Uterus (tissue), 4 donors: Measurements from ENCODE around the gene RBM5. TPM values are rescaled to one million over a fixed set of nuclear protein-coding genes. Genes with fewer than 3 reads are reported as not detected.

Experiments used
- DNase-seq, 2 donors: peaks; one replicate each; pipeline ENCODE4 v3.0.0-alpha.2; 2019 to 2020
- H3K27ac ChIP-seq, 2 donors: fragments of 200-600 bp; sonication (generic); 1 replicate in 1 of 2; 2 replicates in 1 of 2; pipeline ENCODE4 v1.5.1; 2016 to 2018
- H3K27me3 ChIP-seq, 2 donors: fragments of 200-600 bp; sonication (generic); one replicate each; pipeline ENCODE4 v1.5.1; 2018 to 2019; ENCODE audit warnings: control low read depth in 1 of 2
- H3K36me3 ChIP-seq, 2 donors: fragments of 200-600 bp; sonication (generic); one replicate each; pipeline ENCODE4 v1.5.1; 2019; ENCODE audit warnings: control low read depth in 1 of 2
- H3K4me1 ChIP-seq, 2 donors: fragments of 200-600 bp; sonication (generic); one replicate each; pipeline ENCODE4 v1.5.1; 2018 to 2019; ENCODE audit warnings: control low read depth in 1 of 2
- H3K4me3 ChIP-seq, 2 donors: fragments of 200-600 bp; sonication (generic); 1 replicate in 1 of 2; 2 replicates in 1 of 2; pipeline ENCODE4 v1.5.1; 2018 to 2019; ENCODE audit warnings: mild to moderate bottlenecking in 1 of 2
- H3K9me3 ChIP-seq, 2 donors: fragments of 200-600 bp; sonication (generic); one replicate each; pipeline ENCODE4 v1.5.1; 2019; ENCODE audit warnings: control low read depth in 1 of 2
- POLR2A ChIP-seq, 2 donors: fragments of 450-650 bp; IDR thresholded peaks; one replicate each; pipeline ENCODE4 v1.6.1; 2016; ENCODE audit warnings: antibody characterized with exemption in 2 of 2, mild to moderate bottlenecking in 1 of 2, moderate library complexity in 1 of 2
- intact Hi-C: fragments of 100-400 bp; cut with DNase I; formaldehyde crosslinking; loops from one replicate; pipeline ENCODE4 v1.15.1; 2023; ENCODE audit warnings: low total_unique reads
- total RNA-seq, 4 donors: library from RNA; depleted of rRNA in 3 of 4; stranded (reverse); fragments of >200 nt in 3 of 4; gene quantifications; one replicate each; pipeline versions ENCODE4 v1.1.0 to v1.2.4, GENCODE V29; 2014 to 2023
- TF ChIP-seq, protein P1 (sequence below), 4 experiments: fragments of 200-600 bp in 2 of 4; fragments of 450-650 bp in 2 of 4; sonication (generic) in 2 of 4; IDR thresholded peaks; one replicate each; pipeline ENCODE4 v1.5.1; 2016 to 2019; ENCODE audit warnings: antibody characterized with exemption in 4 of 4, mild to moderate bottlenecking in 2 of 4, moderate library complexity in 1 of 4
- donor health status: DM: yes; HTN: yes; CAD: no.

Gene RBM5
- total RNA-seq, 4 donors from 2014 or later = 154 to 345 (median 197) TPM

DNA sequence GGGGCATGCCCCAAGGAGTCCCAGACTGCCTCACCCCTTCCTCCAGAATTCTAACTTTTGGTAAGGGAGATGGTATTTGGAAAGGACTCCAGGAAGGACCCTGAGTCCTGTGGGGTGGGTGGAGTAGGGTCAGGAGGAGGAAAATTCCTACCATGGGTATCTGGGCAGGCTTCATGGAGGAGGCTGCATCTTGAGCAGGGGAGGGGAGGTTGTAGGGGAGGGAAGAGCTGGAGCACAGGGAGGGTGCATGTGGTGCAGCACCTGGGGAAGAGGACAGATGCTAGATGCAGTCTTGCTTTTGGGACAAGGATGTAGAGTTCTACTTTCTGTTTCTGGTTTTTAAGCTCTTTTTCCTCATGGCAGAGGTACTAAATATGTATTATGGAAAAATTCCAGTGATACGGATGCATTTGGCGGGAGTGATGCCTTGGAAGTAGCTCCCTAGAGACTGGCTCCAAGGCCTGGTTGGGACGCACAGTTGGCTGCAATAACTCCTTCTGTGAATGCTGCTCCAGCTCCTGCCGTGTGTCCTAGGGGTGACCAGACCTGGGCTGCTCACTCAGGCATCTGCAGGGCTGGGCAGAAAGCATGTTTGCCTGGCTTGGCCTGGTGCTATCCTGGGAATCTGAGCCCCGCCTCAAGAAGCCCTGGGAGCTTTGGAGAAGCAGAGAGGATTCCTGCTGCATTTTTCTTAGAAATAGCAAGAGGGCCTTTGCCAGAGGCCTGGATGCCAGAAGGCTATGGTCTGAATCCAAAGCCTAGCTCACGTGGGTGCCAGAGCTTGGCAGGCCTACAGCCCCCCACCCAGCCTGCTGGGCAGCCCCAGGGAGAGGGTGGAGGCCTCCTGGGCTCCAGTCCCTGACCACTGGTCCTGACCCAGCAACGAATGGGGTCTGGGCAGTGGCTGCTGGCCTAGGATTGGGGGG, 76.5 kb downstream of the RBM5 start:
- H3K36me3 ChIP-seq = no peaks in the 10 kb centered on the region
- H3K4me1 ChIP-seq = peaks cover 17 to 50% of the 10 kb centered on the region in 2 donors
- intact Hi-C loops = no loop called here
- DNase-seq = peak in 1 of 2 donors; percentile 70
- H3K9me3 ChIP-seq = no peaks in the 10 kb centered on the region
- H3K27ac ChIP-seq = peak overlapping the region; percentile 81 to 84
- TF ChIP-seq, protein P1, sequence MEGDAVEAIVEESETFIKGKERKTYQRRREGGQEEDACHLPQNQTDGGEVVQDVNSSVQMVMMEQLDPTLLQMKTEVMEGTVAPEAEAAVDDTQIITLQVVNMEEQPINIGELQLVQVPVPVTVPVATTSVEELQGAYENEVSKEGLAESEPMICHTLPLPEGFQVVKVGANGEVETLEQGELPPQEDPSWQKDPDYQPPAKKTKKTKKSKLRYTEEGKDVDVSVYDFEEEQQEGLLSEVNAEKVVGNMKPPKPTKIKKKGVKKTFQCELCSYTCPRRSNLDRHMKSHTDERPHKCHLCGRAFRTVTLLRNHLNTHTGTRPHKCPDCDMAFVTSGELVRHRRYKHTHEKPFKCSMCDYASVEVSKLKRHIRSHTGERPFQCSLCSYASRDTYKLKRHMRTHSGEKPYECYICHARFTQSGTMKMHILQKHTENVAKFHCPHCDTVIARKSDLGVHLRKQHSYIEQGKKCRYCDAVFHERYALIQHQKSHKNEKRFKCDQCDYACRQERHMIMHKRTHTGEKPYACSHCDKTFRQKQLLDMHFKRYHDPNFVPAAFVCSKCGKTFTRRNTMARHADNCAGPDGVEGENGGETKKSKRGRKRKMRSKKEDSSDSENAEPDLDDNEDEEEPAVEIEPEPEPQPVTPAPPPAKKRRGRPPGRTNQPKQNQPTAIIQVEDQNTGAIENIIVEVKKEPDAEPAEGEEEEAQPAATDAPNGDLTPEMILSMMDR (IDR thresholded peaks at IDR 0.05) = no peak
- TF ChIP-seq POLR2A (IDR thresholded peaks at IDR 0.05) = no peak
- H3K4me3 ChIP-seq = no peak overlapping the region
- no peaks in the 10 kb centered on the region for H3K27me3 ChIP-seq

DNA sequence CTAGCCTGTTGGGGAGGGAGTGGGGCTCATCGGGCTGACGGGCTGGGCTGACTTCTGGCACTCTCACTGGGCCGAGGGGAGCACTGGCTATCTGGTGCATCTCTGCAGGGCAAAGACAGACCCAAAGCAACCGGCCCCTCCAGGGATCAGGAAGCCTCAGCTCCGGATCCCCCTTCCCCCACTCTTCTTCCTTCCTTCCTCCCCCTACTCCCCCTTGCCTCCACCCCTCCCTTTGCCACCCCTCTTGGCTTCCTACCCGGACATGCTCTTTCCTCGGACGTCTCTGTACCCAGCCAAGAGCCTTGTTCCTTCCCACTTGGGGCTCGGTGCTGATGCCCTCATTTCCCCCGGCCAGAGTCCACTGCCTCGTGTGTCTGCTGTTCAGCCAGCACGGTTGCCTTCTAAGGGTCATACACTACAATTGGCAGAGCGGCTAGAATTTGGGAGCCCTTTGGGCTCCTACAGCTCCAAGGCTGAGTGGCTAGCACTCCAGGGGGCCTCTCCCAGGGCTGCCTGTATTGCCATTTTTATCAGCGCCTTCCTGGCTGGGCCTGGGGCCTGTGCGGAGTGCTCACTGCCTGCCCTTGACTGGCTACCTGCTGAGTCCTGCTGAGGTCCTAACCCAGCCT, 77.3 kb downstream of the RBM5 start:
- H3K4me1 ChIP-seq = peaks cover 17 to 44% of the 10 kb centered on the region in 2 donors
- intact Hi-C loops = no loop called here
- H3K27me3 ChIP-seq = no peaks in the 10 kb centered on the region
- no peaks in the 10 kb centered on the region for H3K36me3 ChIP-seq
- peak in 1 of 2 donors; percentile 54 for DNase-seq
- H3K9me3 ChIP-seq = no peaks in the 10 kb centered on the region
- TF ChIP-seq POLR2A (IDR thresholded peaks at IDR 0.05) = no peak
- TF ChIP-seq, protein P1 (IDR thresholded peaks at IDR 0.05) = no peak
- H3K4me3 ChIP-seq = no peak overlapping the region
- H3K27ac ChIP-seq = peak overlapping the region; percentile 81 to 84

DNA sequence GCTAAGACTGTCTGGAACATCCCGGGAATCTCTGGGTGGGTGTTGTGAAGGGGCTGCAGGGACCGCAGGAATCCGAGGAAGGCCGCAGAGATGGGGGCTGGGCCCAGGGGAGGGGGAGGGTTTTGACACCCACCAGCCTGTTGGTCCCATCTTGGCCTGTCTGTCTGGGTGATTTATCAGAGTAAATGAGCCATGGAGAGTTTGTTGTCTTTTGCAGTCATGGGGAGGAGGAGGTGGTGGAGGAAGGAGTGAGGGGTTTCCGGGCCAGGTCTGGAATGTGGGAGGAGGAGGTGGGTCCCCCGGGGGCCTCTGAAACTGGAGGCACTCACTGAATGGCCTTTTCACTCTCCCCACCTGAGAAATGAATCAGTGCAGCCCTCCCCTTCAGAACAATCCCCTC, 77.9 kb downstream of the RBM5 start:
- peak overlapping the region; percentile 81 to 84 for H3K27ac ChIP-seq
- H3K36me3 ChIP-seq = no peaks in the 10 kb centered on the region
- intact Hi-C loops = no loop called here
- H3K4me3 ChIP-seq = no peak overlapping the region
- no peak for TF ChIP-seq POLR2A (IDR thresholded peaks at IDR 0.05)
- TF ChIP-seq, protein P1 (IDR thresholded peaks at IDR 0.05) = no peak
- no peak for DNase-seq
- no peaks in the 10 kb centered on the region for H3K9me3 ChIP-seq
- H3K27me3 ChIP-seq = no peaks in the 10 kb centered on the region
- H3K4me1 ChIP-seq = peaks cover 17 to 44% of the 10 kb centered on the region in 2 donors

DNA sequence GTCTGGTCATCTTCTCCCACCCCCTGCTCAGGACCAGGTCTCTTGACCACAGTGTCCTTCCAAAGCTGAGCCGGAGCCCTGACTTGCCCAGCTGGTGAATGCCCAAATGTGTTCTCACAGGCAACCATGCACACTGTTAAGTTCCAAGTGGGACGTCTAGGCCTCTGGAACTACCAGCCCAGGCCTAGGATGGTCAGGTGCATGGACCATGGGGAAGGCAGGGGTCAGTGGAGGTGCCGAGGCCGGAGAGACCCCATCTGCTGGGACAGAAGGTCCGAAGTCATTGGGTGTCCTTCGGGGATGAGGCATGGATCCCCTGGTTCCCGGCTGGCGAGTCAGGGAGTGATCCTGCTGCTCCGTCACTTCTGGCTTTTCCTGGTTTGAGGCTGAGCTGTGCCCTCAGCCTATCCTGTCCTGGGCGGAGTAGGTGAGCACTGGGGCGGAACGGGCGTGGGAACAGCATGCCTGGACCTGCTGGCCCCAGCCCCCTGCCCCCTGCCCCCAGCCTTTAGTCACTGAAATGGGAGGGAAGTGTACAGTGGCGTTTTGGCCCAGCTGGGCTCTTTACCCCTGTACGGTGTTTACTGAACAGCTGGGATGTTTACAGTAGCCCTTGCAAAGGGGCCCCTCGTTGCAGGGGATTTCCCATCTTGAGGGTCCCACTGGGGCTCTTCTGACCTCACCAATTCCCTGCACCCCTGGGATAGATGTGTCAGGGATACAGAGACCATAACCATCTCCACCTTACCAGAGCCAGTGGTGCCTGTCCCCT, 78.5 kb downstream of the RBM5 start:
- H3K9me3 ChIP-seq = no peaks in the 10 kb centered on the region
- no peak for DNase-seq
- no peak overlapping the region for H3K4me3 ChIP-seq
- no peaks in the 10 kb centered on the region for H3K36me3 ChIP-seq
- H3K4me1 ChIP-seq = peaks cover 17 to 40% of the 10 kb centered on the region in 2 donors
- no peaks in the 10 kb centered on the region for H3K27me3 ChIP-seq
- peak overlapping the region; percentile 81 to 84 for H3K27ac ChIP-seq
- TF ChIP-seq, protein P1 (IDR thresholded peaks at IDR 0.05) = no peak
- peak in 1 of 2 donors; percentile 32 for TF ChIP-seq POLR2A (IDR thresholded peaks at IDR 0.05)
- intact Hi-C loops = no loop called here
